SU-DHL-6 (cell line): Measurements from ENCODE around the gene DOCK1.
"Not testable (repeated sequence)": the region's sequence is repeated elsewhere in the genome, so short reads cannot be mapped to it uniquely, and the experiment has no call there.

ENCODE experiments used
- H2AFZ ChIP-seq: fragments of 200-600 bp; sonication (generic); 2 replicates; pipeline ENCODE4 v1.6.1; 2014; ENCODE audit warnings: low read depth, mild to moderate bottlenecking, moderate library complexity, mixed read lengths, antibody characterized with exemption, low read length; ENCODE audit not compliant: severe bottlenecking
- H3F3A ChIP-seq: fragments of 200-600 bp; shearing (Covaris generic); 2 replicates; pipeline ENCODE4 v1.6.0; 2016; ENCODE audit warnings: antibody characterized with exemption, mild to moderate bottlenecking; ENCODE audit not compliant: insufficient read depth
- H3K27ac ChIP-seq: fragments of 200-600 bp; sonication (generic); 2 replicates; pipeline ENCODE4 v1.5.1; 2016; ENCODE audit warnings: low read depth, mild to moderate bottlenecking, low read length, moderate library complexity, mixed read lengths
- H3K27me3 ChIP-seq: fragments of 200-600 bp; sonication (generic), shearing (Covaris generic); 2 replicates; pipeline ENCODE4 v1.6.0; 2014; ENCODE audit warnings: mild to moderate bottlenecking, low read length
- H3K36me3 ChIP-seq: fragments of 200-600 bp; sonication (generic); 2 replicates; pipeline ENCODE4 v1.6.1; 2014; ENCODE audit warnings: mild to moderate bottlenecking, low read length, mixed read lengths
- H3K4me2 ChIP-seq: fragments of 300-600, 200-600 bp; shearing (Covaris generic), sonication (generic); 2 replicates; pipeline ENCODE4 v1.6.0; 2014; ENCODE audit warnings: low read length, low read depth, mild to moderate bottlenecking; ENCODE audit not compliant: poor library complexity, severe bottlenecking
- H3K4me3 ChIP-seq: fragments of 200-600 bp; sonication (generic); 2 replicates; pipeline ENCODE4 v1.5.1; 2014; ENCODE audit warnings: antibody characterized with exemption, low read length, mild to moderate bottlenecking, mixed read lengths; ENCODE audit not compliant: insufficient read depth, poor library complexity, severe bottlenecking
- H3K79me2 ChIP-seq: fragments of 200-600 bp; sonication (generic); 2 replicates; pipeline ENCODE4 v1.6.1; 2014; ENCODE audit warnings: mild to moderate bottlenecking, low read length, moderate library complexity; ENCODE audit not compliant: insufficient read depth
- H3K9ac ChIP-seq: fragments of 200-600 bp; sonication (generic); 2 replicates; pipeline ENCODE4 v1.7.0; 2014; ENCODE audit warnings: mild to moderate bottlenecking, low read length
- H3K9me2 ChIP-seq: fragments of 200-600 bp; sonication (generic); replicated peaks from 2 replicates; pipeline ENCODE4 v1.6.1; 2014; ENCODE audit warnings: low read length; ENCODE audit not compliant: insufficient read depth
- H3K9me3 ChIP-seq: fragments of 200-600 bp; sonication (generic); 2 replicates; pipeline ENCODE4 v1.6.1; 2014; ENCODE audit warnings: low read length, mixed read lengths; ENCODE audit not compliant: insufficient read depth
- H4K20me1 ChIP-seq: fragments of 200-600 bp; sonication (generic); 2 replicates; pipeline ENCODE4 v1.6.1; 2014; ENCODE audit warnings: low read depth, mild to moderate bottlenecking, antibody characterized with exemption, low read length, moderate library complexity, mixed read lengths
- EZH2phosphoT487 ChIP-seq: fragments of 200-600 bp; sonication (generic), shearing (Covaris generic); conservative IDR thresholded peaks from 2 replicates; pipeline ENCODE4 v1.6.1; 2018; ENCODE audit warnings: mild to moderate bottlenecking, antibody characterized with exemption, low read length, moderate library complexity, mixed read lengths
- TF ChIP-seq, protein P1 (sequence below): fragments of 200-600 bp; sonication (generic); IDR thresholded peaks from one replicate; pipeline ENCODE4 v1.5.1; 2017; ENCODE audit warnings: antibody characterized with exemption, mild to moderate bottlenecking, low read length, moderate library complexity; ENCODE audit not compliant: insufficient read depth, poor library complexity, severe bottlenecking

DOCK1 gene

DNA sequence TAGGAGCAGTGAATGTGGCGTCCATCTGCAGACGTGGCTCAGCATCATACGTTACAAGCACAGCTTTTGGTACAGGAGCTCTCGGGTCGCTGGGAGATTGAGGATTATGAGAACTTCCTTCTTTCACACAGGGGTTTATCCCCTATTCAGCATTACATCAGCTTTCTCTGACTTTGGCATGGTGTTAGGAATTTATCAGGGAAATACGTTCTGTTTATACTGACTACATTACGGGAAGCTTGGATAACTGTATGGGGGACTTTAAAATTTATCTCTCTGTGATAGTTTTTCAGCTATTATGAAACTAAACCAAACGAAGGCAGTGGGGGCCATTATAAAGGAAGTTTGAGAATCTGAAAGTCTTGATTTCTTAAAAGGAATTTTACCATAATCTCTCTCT is 401.3 kb downstream of the DOCK1 start:
- no peaks in the 10 kb centered on the region for H3K27me3 ChIP-seq
- TF ChIP-seq EZH2phosphoT487, result no peak
- TF ChIP-seq, protein P1, sequence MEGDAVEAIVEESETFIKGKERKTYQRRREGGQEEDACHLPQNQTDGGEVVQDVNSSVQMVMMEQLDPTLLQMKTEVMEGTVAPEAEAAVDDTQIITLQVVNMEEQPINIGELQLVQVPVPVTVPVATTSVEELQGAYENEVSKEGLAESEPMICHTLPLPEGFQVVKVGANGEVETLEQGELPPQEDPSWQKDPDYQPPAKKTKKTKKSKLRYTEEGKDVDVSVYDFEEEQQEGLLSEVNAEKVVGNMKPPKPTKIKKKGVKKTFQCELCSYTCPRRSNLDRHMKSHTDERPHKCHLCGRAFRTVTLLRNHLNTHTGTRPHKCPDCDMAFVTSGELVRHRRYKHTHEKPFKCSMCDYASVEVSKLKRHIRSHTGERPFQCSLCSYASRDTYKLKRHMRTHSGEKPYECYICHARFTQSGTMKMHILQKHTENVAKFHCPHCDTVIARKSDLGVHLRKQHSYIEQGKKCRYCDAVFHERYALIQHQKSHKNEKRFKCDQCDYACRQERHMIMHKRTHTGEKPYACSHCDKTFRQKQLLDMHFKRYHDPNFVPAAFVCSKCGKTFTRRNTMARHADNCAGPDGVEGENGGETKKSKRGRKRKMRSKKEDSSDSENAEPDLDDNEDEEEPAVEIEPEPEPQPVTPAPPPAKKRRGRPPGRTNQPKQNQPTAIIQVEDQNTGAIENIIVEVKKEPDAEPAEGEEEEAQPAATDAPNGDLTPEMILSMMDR, result no peak
- no peaks in the 10 kb centered on the region for H4K20me1 ChIP-seq
- H3K9me3 ChIP-seq, result no peaks in the 10 kb centered on the region
- no peaks in the 10 kb centered on the region for H3F3A ChIP-seq
- H3K9me2 ChIP-seq, result no peaks in the 10 kb centered on the region
- H3K79me2 ChIP-seq, result no peaks in the 10 kb centered on the region
- H3K36me3 ChIP-seq, result no peaks in the 10 kb centered on the region
- no peak overlapping the region for H3K9ac ChIP-seq
- no peak overlapping the region for H3K27ac ChIP-seq
- no peak overlapping the region for H3K4me3 ChIP-seq
- no peak overlapping the region for H3K4me2 ChIP-seq
- no peak overlapping the region for H2AFZ ChIP-seq

GRCh38 chr10:127307338-127307737 is 402.1 kb downstream of the DOCK1 start:
- no peaks in the 10 kb centered on the region for H3K79me2 ChIP-seq
- H3K9me2 ChIP-seq, result no peaks in the 10 kb centered on the region
- no peaks in the 10 kb centered on the region for H3K36me3 ChIP-seq
- no peaks in the 10 kb centered on the region for H3K9me3 ChIP-seq
- H3K4me2 ChIP-seq, result no peak overlapping the region
- no peaks in the 10 kb centered on the region for H3F3A ChIP-seq
- no peak overlapping the region for H3K9ac ChIP-seq
- H3K27me3 ChIP-seq, result no peaks in the 10 kb centered on the region
- no peak overlapping the region for H3K4me3 ChIP-seq
- no peak overlapping the region for H3K27ac ChIP-seq
- no peak for TF ChIP-seq EZH2phosphoT487
- TF ChIP-seq, protein P1, result no peak
- no peak overlapping the region for H2AFZ ChIP-seq
- no peaks in the 10 kb centered on the region for H4K20me1 ChIP-seq

DNA sequence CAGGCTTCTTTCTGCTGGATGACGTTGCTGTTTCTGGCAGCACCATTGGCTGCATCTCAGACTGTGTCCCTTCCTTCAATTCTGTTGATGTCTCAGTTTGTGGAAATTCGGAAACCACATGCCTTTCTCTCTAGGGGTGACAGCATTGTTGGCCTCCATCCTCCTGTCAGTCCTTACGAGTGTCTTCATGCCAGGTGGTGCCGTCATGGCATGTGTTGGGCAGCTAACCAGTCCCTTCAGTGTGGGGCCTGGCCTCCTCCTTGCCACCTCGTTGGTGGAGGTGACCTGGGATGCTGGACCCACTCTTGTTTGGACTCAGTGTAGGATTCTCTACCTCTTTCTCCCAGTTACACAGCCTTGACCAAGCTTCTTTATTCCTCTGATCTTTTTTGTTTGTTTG is 402.8 kb downstream of the DOCK1 start:
- TF ChIP-seq, protein P1, result no peak
- no peak for TF ChIP-seq EZH2phosphoT487
- no peaks in the 10 kb centered on the region for H3K9me2 ChIP-seq
- H3K27ac ChIP-seq, result no peak overlapping the region
- H3K36me3 ChIP-seq, result no peaks in the 10 kb centered on the region
- no peak overlapping the region for H3K4me3 ChIP-seq
- no peaks in the 10 kb centered on the region for H3K9me3 ChIP-seq
- H4K20me1 ChIP-seq, result no peaks in the 10 kb centered on the region
- H3K4me2 ChIP-seq, result no peak overlapping the region
- H3K27me3 ChIP-seq, result no peaks in the 10 kb centered on the region
- H3K79me2 ChIP-seq, result no peaks in the 10 kb centered on the region
- no peaks in the 10 kb centered on the region for H3F3A ChIP-seq
- no peak overlapping the region for H2AFZ ChIP-seq
- H3K9ac ChIP-seq, result no peak overlapping the region

GRCh38 chr10:127309619-127310018 is 404.4 kb downstream of the DOCK1 start:
- H3K9me3 ChIP-seq, H2AFZ ChIP-seq, H3K9ac ChIP-seq, H3F3A ChIP-seq, H3K4me3 ChIP-seq, H4K20me1 ChIP-seq, H3K79me2 ChIP-seq, H3K36me3 ChIP-seq, H3K27me3 ChIP-seq, H3K4me2 ChIP-seq, H3K27ac ChIP-seq, H3K9me2 ChIP-seq: not testable (repeated sequence)
